H9 (cell line): ENCODE measurements around the gene FRY. TPM values are rescaled to one million over a fixed set of nuclear protein-coding genes. Genes with fewer than 3 reads are reported as not detected.

Experiments used
- DNase-seq: peaks from one replicate; pipeline ENCODE4 v3.0.0-alpha.2; 2017
- H2AFZ ChIP-seq: one replicate; pipeline ENCODE4 v1.6.1; 2013; ENCODE audit warnings: mild to moderate bottlenecking, low read length, control low read depth, moderate library complexity
- H2AK5ac ChIP-seq: 2 replicates; pipeline ENCODE4 v1.6.1; 2013; ENCODE audit warnings: low read length, control low read depth, mixed read lengths; ENCODE audit not compliant: insufficient read length
- H2BK120ac ChIP-seq: one replicate; pipeline ENCODE4 v1.6.1; 2013; ENCODE audit warnings: low read depth, mild to moderate bottlenecking, low read length, control low read depth, inconsistent platforms; ENCODE audit not compliant: poor library complexity, severe bottlenecking
- H2BK12ac ChIP-seq: 2 replicates; pipeline ENCODE4 v1.6.1; 2013; ENCODE audit warnings: low read length, control low read depth, mixed read lengths, low read depth; ENCODE audit not compliant: insufficient read length
- H2BK15ac ChIP-seq: 2 replicates; pipeline ENCODE4 v1.6.1; 2013; ENCODE audit warnings: low read depth, low read length, control low read depth
- H2BK20ac ChIP-seq: one replicate; pipeline ENCODE4 v1.6.1; 2013; ENCODE audit warnings: low read depth, mild to moderate bottlenecking, low read length, control low read depth, inconsistent platforms; ENCODE audit not compliant: poor library complexity, severe bottlenecking
- H2BK5ac ChIP-seq: 2 replicates; pipeline ENCODE4 v1.6.1; 2013; ENCODE audit warnings: low read length, control low read depth, mixed read lengths; ENCODE audit not compliant: insufficient read length
- H3K14ac ChIP-seq: 2 replicates; pipeline ENCODE4 v1.6.1; 2013; ENCODE audit warnings: low read length, control low read depth; ENCODE audit not compliant: insufficient read depth
- H3K18ac ChIP-seq: 2 replicates; pipeline ENCODE4 v1.6.1; 2013; ENCODE audit warnings: low read depth, mild to moderate bottlenecking, mixed read lengths, low read length, control low read depth; ENCODE audit not compliant: insufficient read length
- H3K23ac ChIP-seq: 2 replicates; pipeline ENCODE4 v1.6.1; 2013; ENCODE audit warnings: low read length, control low read depth, mixed read lengths, low read depth; ENCODE audit not compliant: insufficient read length
- H3K23me2 ChIP-seq: 2 replicates; pipeline ENCODE4 v1.6.1; 2013; ENCODE audit warnings: low read depth, mild to moderate bottlenecking, mixed read lengths, low read length, control low read depth; ENCODE audit not compliant: insufficient read length, poor library complexity, severe bottlenecking
- H3K27ac ChIP-seq: 2 replicates; pipeline ENCODE4 v1.5.1; 2013; ENCODE audit warnings: low read length, control low read depth, mixed read lengths, low read depth; ENCODE audit not compliant: insufficient read length
- H3K27me3 ChIP-seq: 2 replicates; pipeline ENCODE4 v1.6.1; 2013; ENCODE audit warnings: low read length, control low read depth, inconsistent platforms; ENCODE audit not compliant: insufficient read depth
- H3K4ac ChIP-seq: 2 replicates; pipeline ENCODE4 v1.6.1; 2013; ENCODE audit warnings: low read depth, mild to moderate bottlenecking, control low read depth, inconsistent platforms, low read length, moderate library complexity
- H3K4me1 ChIP-seq: 2 replicates; pipeline ENCODE4 v1.6.1; 2013; ENCODE audit warnings: low read length, control low read depth, inconsistent platforms; ENCODE audit not compliant: insufficient read depth
- H3K4me2 ChIP-seq: 2 replicates; pipeline ENCODE4 v1.6.1; 2013; ENCODE audit warnings: low read length, control low read depth, mixed read lengths; ENCODE audit not compliant: insufficient read length, insufficient read depth
- H3K56ac ChIP-seq: 2 replicates; pipeline ENCODE4 v1.6.1; 2013; ENCODE audit warnings: low read depth, mild to moderate bottlenecking, mixed read lengths, low read length, control low read depth; ENCODE audit not compliant: insufficient read length
- H3K79me1 ChIP-seq: 2 replicates; pipeline ENCODE4 v1.6.1; 2013; ENCODE audit warnings: low read depth, mild to moderate bottlenecking, moderate library complexity, low read length, control low read depth, inconsistent platforms; ENCODE audit not compliant: insufficient read depth, poor library complexity, severe bottlenecking
- H3K79me2 ChIP-seq: 2 replicates; pipeline ENCODE4 v1.6.1; 2013; ENCODE audit warnings: low read length, control low read depth, inconsistent platforms; ENCODE audit not compliant: insufficient read depth
- H3K9ac ChIP-seq: 2 replicates; pipeline ENCODE4 v1.6.1; 2013; ENCODE audit warnings: low read length, control low read depth, mixed read lengths; ENCODE audit not compliant: insufficient read length; ENCODE audit errors: extremely low read depth
- H3K9me3 ChIP-seq: one replicate; pipeline ENCODE4 v1.6.1; 2013; ENCODE audit warnings: low read depth, low read length, inconsistent platforms; ENCODE audit not compliant: control insufficient read depth
- H3T11ph ChIP-seq: one replicate; pipeline ENCODE4 v1.6.1; 2013; ENCODE audit warnings: mild to moderate bottlenecking, low read length, control low read depth, inconsistent platforms
- H4K20me1 ChIP-seq: one replicate; pipeline ENCODE4 v1.6.1; 2013; ENCODE audit not compliant: control insufficient read depth, insufficient read length, insufficient read depth
- H4K5ac ChIP-seq: 2 replicates; pipeline ENCODE4 v1.6.1; 2013; ENCODE audit warnings: low read depth, mild to moderate bottlenecking, mixed read lengths, low read length, control low read depth; ENCODE audit not compliant: insufficient read length
- H4K8ac ChIP-seq: replicated peaks from 2 replicates; pipeline ENCODE4 v1.6.1; 2013; ENCODE audit warnings: low read length, control low read depth, mixed read lengths, low read depth; ENCODE audit not compliant: insufficient read length
- H4K91ac ChIP-seq: 2 replicates; pipeline ENCODE4 v1.6.1; 2013; ENCODE audit warnings: low read depth, mild to moderate bottlenecking, moderate library complexity, mixed read lengths, low read length, control low read depth; ENCODE audit not compliant: insufficient read length
- H3K27ac Mint-ChIP-seq, 3 experiments: 2 replicates in 2 of 3; 3 replicates in 1 of 3; pipeline ENCODE4 v1.8.0; 2020 to 2021; ENCODE audit warnings: mixed read lengths in 3 of 3, mild to moderate bottlenecking in 1 of 3, moderate library complexity in 1 of 3
- H3K27me3 Mint-ChIP-seq: 2 replicates; pipeline ENCODE4 v1.8.0; 2021; ENCODE audit warnings: low read depth, mild to moderate bottlenecking, moderate library complexity, mixed read lengths
- H3K36me3 Mint-ChIP-seq, 3 experiments: 2 replicates in 2 of 3; 3 replicates in 1 of 3; pipeline ENCODE4 v1.8.0; 2020 to 2021; ENCODE audit warnings: low read depth in 3 of 3, mixed read lengths in 3 of 3; ENCODE audit not compliant: insufficient read depth in 1 of 3
- H3K4me1 Mint-ChIP-seq, 2 experiments: 2 replicates each; pipeline ENCODE4 v1.8.0; 2020; ENCODE audit warnings: mixed read lengths in 2 of 2
- H3K4me3 Mint-ChIP-seq, 2 experiments: 2 replicates in 1 of 2; 3 replicates in 1 of 2; pipeline ENCODE4 v1.8.0; 2020 to 2021; ENCODE audit warnings: mild to moderate bottlenecking in 2 of 2, mixed read lengths in 2 of 2, moderate library complexity in 1 of 2
- H3K9me3 Mint-ChIP-seq, 2 experiments: 2 replicates in 1 of 2; 3 replicates in 1 of 2; pipeline ENCODE4 v1.8.0; 2020; ENCODE audit warnings: mild to moderate bottlenecking in 2 of 2, mixed read lengths in 2 of 2, moderate library complexity in 1 of 2
- WGBS: extraction: QIAGEN DNeasy Blood & Tissue Kit; methylation state at CpG from one replicate; pipeline ENCODE4 v1.1.7; 2013; ENCODE audit warnings: missing lambda C conversion rate, low lambda C conversion rate, mixed read lengths; ENCODE audit not compliant: insufficient read length; ENCODE audit errors: extremely low coverage; 5-methylcytosine and 5-hydroxymethylcytosine counted together
- total RNA-seq: library from RNA; stranded (reverse); gene quantifications from 2 replicates; pipeline ENCODE4 v1.2.1, GENCODE V29; 2021
- TF ChIP-seq, protein P1 (sequence below): fragments of 200-600 bp; sonication (generic); conservative IDR thresholded peaks from 3 replicates; pipeline ENCODE4 v1.8.0; 2021; ENCODE audit warnings: antibody characterized with exemption, mild to moderate bottlenecking

FRY gene
- total RNA-seq, 1 experiment from 2014 or later = 5.2 TPM

DNA sequence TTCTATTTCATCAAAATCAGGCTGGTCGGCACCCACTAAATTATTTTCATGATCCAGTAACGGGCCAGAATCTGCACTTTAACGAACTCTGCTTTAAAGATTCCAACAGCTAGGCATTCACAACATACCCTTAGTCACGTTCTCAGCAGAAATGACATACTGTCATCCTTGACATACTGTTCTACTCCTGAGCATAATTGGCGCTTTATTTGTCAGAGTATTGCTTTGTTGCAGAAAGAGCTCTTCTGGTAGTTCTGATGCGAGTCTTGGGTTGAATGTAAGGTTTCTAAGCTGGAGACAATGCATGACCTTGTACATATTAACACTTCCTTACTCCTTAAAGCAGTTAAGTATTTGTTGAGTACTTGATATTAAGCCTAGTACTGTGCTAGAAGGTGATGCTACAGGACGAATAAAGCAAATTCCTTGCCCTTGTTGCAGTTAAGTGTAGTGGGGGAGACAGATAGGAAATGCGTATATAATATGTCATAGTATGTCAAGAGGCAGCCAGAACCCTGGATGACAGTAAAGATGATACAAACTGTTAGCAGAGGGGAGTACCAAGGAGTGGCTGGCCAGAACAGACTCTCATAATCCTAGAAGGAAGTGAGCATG is 32.2 kb downstream of the FRY start:
- Histone ChIP-seq H3K27me3 (no peaks in the 10 kb centered on the region), H3K79me1 (no peaks in the 10 kb centered on the region), H3K23me2 (no peaks in the 10 kb centered on the region), H2AK5ac (no peak overlapping the region), H3K4me2 (no peak overlapping the region), H3K9ac (no peak overlapping the region), H3K4me1 (no peaks in the 10 kb centered on the region), H4K8ac (no peak overlapping the region), H2BK5ac (no peak overlapping the region), H3K23ac (no peak overlapping the region), H3K56ac (no peak overlapping the region), H3K18ac (no peak overlapping the region), H3K27ac (no peak overlapping the region), H3K9me3 (no peaks in the 10 kb centered on the region), H2BK20ac (no peak overlapping the region), H4K5ac (no peak overlapping the region), H2BK12ac (no peak overlapping the region), H3K79me2 (no peaks in the 10 kb centered on the region), H2BK15ac (no peak overlapping the region), H2BK120ac (no peak overlapping the region), H3T11ph (no peak overlapping the region), H4K91ac (no peak overlapping the region), H3K4ac (no peak overlapping the region), H3K14ac (no peak overlapping the region), H2AFZ (no peak overlapping the region), H4K20me1 (no peaks in the 10 kb centered on the region)
- no peak overlapping the region for H3K4me3 Mint-ChIP-seq
- no peaks in the 10 kb centered on the region for H3K27me3 Mint-ChIP-seq
- no CpG with 5 or more reads among the region's 8 CpGs for whole genome bisulfite sequencing
- H3K27ac Mint-ChIP-seq = no peak overlapping the region
- TF ChIP-seq, protein P1, sequence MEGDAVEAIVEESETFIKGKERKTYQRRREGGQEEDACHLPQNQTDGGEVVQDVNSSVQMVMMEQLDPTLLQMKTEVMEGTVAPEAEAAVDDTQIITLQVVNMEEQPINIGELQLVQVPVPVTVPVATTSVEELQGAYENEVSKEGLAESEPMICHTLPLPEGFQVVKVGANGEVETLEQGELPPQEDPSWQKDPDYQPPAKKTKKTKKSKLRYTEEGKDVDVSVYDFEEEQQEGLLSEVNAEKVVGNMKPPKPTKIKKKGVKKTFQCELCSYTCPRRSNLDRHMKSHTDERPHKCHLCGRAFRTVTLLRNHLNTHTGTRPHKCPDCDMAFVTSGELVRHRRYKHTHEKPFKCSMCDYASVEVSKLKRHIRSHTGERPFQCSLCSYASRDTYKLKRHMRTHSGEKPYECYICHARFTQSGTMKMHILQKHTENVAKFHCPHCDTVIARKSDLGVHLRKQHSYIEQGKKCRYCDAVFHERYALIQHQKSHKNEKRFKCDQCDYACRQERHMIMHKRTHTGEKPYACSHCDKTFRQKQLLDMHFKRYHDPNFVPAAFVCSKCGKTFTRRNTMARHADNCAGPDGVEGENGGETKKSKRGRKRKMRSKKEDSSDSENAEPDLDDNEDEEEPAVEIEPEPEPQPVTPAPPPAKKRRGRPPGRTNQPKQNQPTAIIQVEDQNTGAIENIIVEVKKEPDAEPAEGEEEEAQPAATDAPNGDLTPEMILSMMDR = no peak
- no peaks in the 10 kb centered on the region for H3K9me3 Mint-ChIP-seq
- peaks cover 27 to 33% of the 10 kb centered on the region in 2 experiments for H3K4me1 Mint-ChIP-seq
- DNase-seq = no peak
- no peaks in the 10 kb centered on the region for H3K36me3 Mint-ChIP-seq
